Heart left ventricle (tissue), 13 donors: ENCODE data around the gene C12orf76.

Experiments used
- CTCF ChIP-seq, 12 donors: fragments of 200-600 bp; sonication (generic) in 4 of 12; IDR thresholded peaks; one replicate each; pipeline versions ENCODE4 v1.5.0 to v1.8.0; 2018 to 2022; ENCODE audit warnings: antibody characterized with exemption in 12 of 12, mild to moderate bottlenecking in 5 of 12
- POLR2A ChIP-seq, 2 donors: fragments of 450-650 bp; IDR thresholded peaks; one replicate each; pipeline ENCODE4 v1.6.1; 2017; ENCODE audit warnings: antibody characterized with exemption in 2 of 2, mild to moderate bottlenecking in 2 of 2, moderate library complexity in 2 of 2
- donor health status: ischemic (EF 13 %, LVEDD 7.1; RV severe dilation, severe dysfunction).
- donor health status: DM: no; HTN: yes; CAD: no.
- donor health status: DM: no; HTN: no; CAD: no.
- donor health status: ischemic (EF 25% LVEDD 6.9; RV normal size, moderate dysfunction).
- donor health status: ischemic (EF 25% LVEDD 5.7; RV mildly dilated, moderate dysfunction).
- donor health status: ischemic (EF 35%, LVEDD 5.7; RV mildly dilated, moderate dysfunction).
- donor health status: nonischemic (EF 11% LVEDD 7.7; RV severe dilation, severe dysfunction).
- donor health status: DM: yes; HTN: yes; CAD: no.
- donor health status: PGD.
- donor health status: ischemic (EF 29% LVEDD 5.4; RV normal size, mild dysfunction).
- donor health status: nonischemic (EF 23%, LVEDD 6.1; RV moderate dilation, normal function).

GRCh38 chr12:110047297-110047940 lies 903 bp downstream of the C12orf76 start:
- TF ChIP-seq CTCF (IDR thresholded peaks at IDR 0.05) = no peak
- no peak for TF ChIP-seq POLR2A (IDR thresholded peaks at IDR 0.05)
